ENCODE data around the gene MROH8. TPM values are rescaled to one million over a fixed set of nuclear protein-coding genes. Genes with fewer than 3 reads are reported as not detected.
"Not testable (repeated sequence)": the region's sequence is repeated elsewhere in the genome, so short reads cannot be mapped to it uniquely, and the experiment has no call there.

The MROH8 gene
- total and polyA plus RNA-seq, 8 donors, result 1.1 to 6.9 (median 1.5) TPM

- Histone ChIP-seq H3K4me3 (no peak overlapping the region), H3K27ac (no peak overlapping the region), H3K27me3 (no peaks in the 10 kb centered on the region), H3K4me1 (no peaks in the 10 kb centered on the region), H3K36me3 (no peaks in the 10 kb centered on the region), H3K9me3 (no peaks in the 10 kb centered on the region)
- ATAC-seq (no peak), DNase-seq (no peak), FAIRE-seq (no peak)
- no peak for TF ChIP-seq CTCF (IDR thresholded peaks at IDR 0.05)
- 93 to 95% methylated on average over 17 of the region's 17 CpGs for WGBS, 2 donors
- intact Hi-C loops (cut with DNase I), result no loop called here
Observed at GRCh38 chr20:37072293-37073196, 106.8 kb downstream of the MROH8 start.

- Histone ChIP-seq H3K27me3 (no peaks in the 10 kb centered on the region), H3K4me1 (no peaks in the 10 kb centered on the region), H3K9me3 (no peaks in the 10 kb centered on the region), H3K27ac (no peak overlapping the region), H3K36me3 (no peaks in the 10 kb centered on the region), H3K4me3 (no peak overlapping the region)
- no peak for FAIRE-seq
- ATAC-seq, result no peak
- no peak for TF ChIP-seq CTCF (IDR thresholded peaks at IDR 0.05)
- intact Hi-C loops (cut with DNase I), result no loop called here
- 84 to 92% methylated on average over 4 of the region's 4 CpGs for WGBS, 2 donors
- DNase-seq, result no peak
Observed at GRCh38 chr20:37071481-37071911, 107.9 kb downstream of the MROH8 start.

- H3K4me1 ChIP-seq; intact Hi-C loops (cut with DNase I); H3K9me3 ChIP-seq; H3K27ac ChIP-seq; H3K27me3 ChIP-seq; H3K36me3 ChIP-seq; ATAC-seq; FAIRE-seq; H3K4me3 ChIP-seq: not testable (repeated sequence)
- 93 to 97% methylated on average over 10 to 19 of the region's 25 CpGs for WGBS, 2 donors
- DNase-seq, result peak in 1 of 6 donors; percentile 52
Observed at GRCh38 chr20:37069563-37069962, 109.8 kb downstream of the MROH8 start.

- Histone ChIP-seq H3K4me3 (no peak overlapping the region), H3K27me3 (no peaks in the 10 kb centered on the region), H3K4me1 (no peaks in the 10 kb centered on the region), H3K27ac (no peak overlapping the region), H3K36me3 (no peaks in the 10 kb centered on the region), H3K9me3 (no peaks in the 10 kb centered on the region)
- TF ChIP-seq CTCF (IDR thresholded peaks at IDR 0.05), result no peak
- no peak for ATAC-seq
- intact Hi-C loops (cut with DNase I), result no loop called here
- no peak for FAIRE-seq
- no peak for DNase-seq
- WGBS, 2 donors, result 82 to 90% methylated on average over 2 of the region's 2 CpGs
Observed at GRCh38 chr20:37066168-37066567, 113.2 kb downstream of the MROH8 start.

GRCh38 chr20:37055276-37055675 lies 124.1 kb downstream of the MROH8 start:
- H3K9me3 ChIP-seq, result no peaks in the 10 kb centered on the region
- TF ChIP-seq CTCF (IDR thresholded peaks at IDR 0.05), result no peak
- FAIRE-seq, result no peak
- H3K4me3 ChIP-seq, result no peak overlapping the region
- 94 to 95% methylated on average over 3 of the region's 3 CpGs for WGBS, 2 donors
- no peak for DNase-seq
- H3K4me1 ChIP-seq, result no peaks in the 10 kb centered on the region
- ATAC-seq, result no peak
- H3K27me3 ChIP-seq, result no peaks in the 10 kb centered on the region
- intact Hi-C loops (cut with DNase I), result no loop called here
- H3K36me3 ChIP-seq, result peaks cover 0 to 24% (median 7%) of the 10 kb centered on the region in 3 donors
- no peak overlapping the region for H3K27ac ChIP-seq

Data from pancreas (tissue), 10 donors.